Prostate gland (tissue), 2 donors: Measurements from ENCODE around the gene C2CD4B.

Experiments used
- CTCF ChIP-seq, 4 experiments: fragments of 200-600 bp in 2 of 4; fragments of 450-650 bp in 2 of 4; sonication (generic) in 2 of 4; IDR thresholded peaks; 1 replicate in 3 of 4; 2 replicates in 1 of 4; pipeline ENCODE4 v1.5.1; 2016 to 2019; ENCODE audit warnings: antibody characterized with exemption in 4 of 4, mild to moderate bottlenecking in 2 of 4, moderate library complexity in 2 of 4
- POLR2A ChIP-seq: fragments of 450-650 bp; IDR thresholded peaks from one replicate; pipeline ENCODE4 v1.6.1; 2016; ENCODE audit warnings: antibody characterized with exemption, mild to moderate bottlenecking

DNA sequence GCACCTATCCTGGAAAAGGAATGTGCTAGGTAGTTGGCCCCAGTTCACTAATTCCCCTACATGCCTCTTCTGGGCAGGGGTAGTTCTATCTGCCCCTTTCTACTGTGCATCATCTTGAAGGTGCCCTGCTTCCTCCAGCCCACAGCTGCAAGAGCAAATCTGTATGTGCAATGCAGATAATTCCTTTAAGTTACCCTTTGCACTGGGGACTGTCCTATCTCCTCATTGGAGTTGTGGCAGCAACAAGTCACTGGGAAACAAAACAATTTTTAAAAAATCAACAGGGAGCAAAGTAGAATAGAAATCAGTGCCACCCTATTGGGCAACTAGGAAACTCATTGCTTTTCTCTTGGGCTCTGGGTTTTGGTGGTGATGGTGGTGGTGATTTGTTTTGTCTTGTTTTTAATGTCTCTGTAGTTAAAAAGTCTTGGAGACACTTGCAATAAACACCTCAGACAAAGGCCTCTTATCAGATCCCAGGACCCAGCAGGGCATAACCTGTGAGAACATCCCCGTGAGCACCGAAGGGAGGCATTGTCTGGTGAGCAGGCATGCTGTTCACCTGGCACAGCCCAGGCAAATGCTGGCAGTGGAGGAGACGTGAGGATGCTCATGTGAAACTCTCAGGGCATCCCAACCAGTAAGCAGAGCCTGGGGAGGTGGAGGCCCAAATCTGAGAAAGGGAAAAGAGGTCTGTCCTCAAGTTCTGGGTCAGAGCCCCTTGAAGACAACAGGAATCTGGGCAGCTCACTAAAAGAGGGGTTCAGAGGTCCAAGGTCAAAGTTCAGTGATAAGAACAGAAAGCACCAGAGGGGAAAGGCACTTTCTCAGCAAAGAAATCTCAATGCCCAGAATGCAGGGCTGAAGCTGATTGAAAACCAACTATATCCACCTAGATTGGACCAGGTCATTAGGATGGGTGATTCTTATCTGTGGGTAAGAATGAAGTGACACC is 27.9 kb downstream of the C2CD4B start:
- TF ChIP-seq CTCF (IDR thresholded peaks at IDR 0.05) (no peak), POLR2A (no peak)
